ENCODE results near the gene WDR86. TPM values are rescaled to one million over a fixed set of nuclear protein-coding genes. Genes with fewer than 3 reads are reported as not detected.
A peak's percentile ranks its signal among the peaks of the same experiment; 100 is the strongest.

Gene WDR86
- total RNA-seq, 6 donors from 2014 or later: 1.1 to 17.4 (median 3.9) TPM

- no peak for ATAC-seq (ENCODE audit: low FRiP score in 2 of 2)
- peak in 1 of 2 donors; percentile 73 for DNase-seq
- Histone ChIP-seq H3K9me3 (no peaks in the 10 kb centered on the region), H3K27ac (no peak overlapping the region), H3K27me3 (peaks cover 0 to 18% (median 10%) of the 10 kb centered on the region in 4 donors), H3K4me3 (no peak overlapping the region), H3K36me3 (no peaks in the 10 kb centered on the region), H3K4me1 (peaks cover 14 to 18% (median 15%) of the 10 kb centered on the region in 4 donors)
- 87 to 90% methylated on average over 25 to 26 of the region's 26 CpGs for WGBS, 2 donors
- TF ChIP-seq EP300 (IDR thresholded peaks at IDR 0.05) (no peak), POLR2A (IDR thresholded peaks at IDR 0.05) (no peak)
Observed at GRCh38 chr7:151385626-151386300, 24.1 kb downstream of the WDR86 start.

DNA sequence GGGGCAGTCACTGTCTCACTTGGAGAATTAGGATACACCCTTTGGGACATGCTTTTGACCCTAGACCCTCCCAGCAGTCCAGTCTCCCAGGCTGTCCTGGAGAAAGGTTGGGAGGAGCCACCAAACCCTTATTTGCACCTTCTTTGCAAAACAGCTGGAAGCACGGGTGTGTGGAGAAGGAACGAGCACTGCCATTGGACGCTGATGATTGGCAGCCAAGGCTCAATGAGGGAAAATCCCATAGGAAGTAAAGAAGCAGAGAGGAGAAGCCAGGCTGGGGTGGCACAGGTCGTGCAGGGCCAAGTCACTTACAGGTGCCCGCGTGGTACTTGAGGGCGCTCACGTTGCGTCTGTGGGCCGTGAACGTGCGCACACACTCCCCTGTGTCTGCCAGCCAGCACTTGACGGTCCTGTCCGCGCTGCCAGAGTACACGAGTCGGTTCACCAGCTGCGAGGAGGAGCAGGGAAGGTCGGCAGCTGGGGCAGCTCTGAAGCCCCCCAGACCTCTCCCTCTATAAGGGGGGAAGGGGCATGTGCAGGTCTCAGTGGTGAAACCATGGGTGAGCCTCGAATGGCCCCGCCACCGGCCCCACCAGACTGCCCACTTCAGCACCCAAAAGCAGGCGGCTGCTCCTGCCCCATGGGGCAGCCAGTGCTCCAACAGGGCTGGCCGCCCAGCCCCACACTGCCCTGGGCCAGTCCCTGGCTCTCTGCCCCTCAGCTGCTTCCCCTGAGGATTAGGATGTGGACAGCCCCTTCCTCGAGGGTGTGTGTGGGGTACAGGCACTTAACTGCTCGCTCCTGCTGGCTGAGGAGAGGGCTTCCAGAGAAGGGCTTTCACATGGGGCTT is 24.8 kb downstream of the WDR86 start:
- H3K4me1 ChIP-seq: peaks cover 14 to 19% (median 16%) of the 10 kb centered on the region in 4 donors
- no peak overlapping the region for H3K4me3 ChIP-seq
- H3K9me3 ChIP-seq: no peaks in the 10 kb centered on the region
- WGBS, 2 donors: 66 to 81% methylated on average over 17 to 25 of the region's 26 CpGs
- peaks cover 0 to 19% (median 10%) of the 10 kb centered on the region in 4 donors for H3K27me3 ChIP-seq
- H3K36me3 ChIP-seq: no peaks in the 10 kb centered on the region
- ATAC-seq (ENCODE audit: low FRiP score in 2 of 2): no peak
- H3K27ac ChIP-seq: no peak overlapping the region
- DNase-seq: peak in 1 of 2 donors; percentile 81
- TF ChIP-seq POLR2AphosphoS5 (IDR thresholded peaks at IDR 0.05) (no peak), CTCF (IDR thresholded peaks at IDR 0.05) (no peak), POLR2A (IDR thresholded peaks at IDR 0.05) (no peak), EP300 (IDR thresholded peaks at IDR 0.05) (no peak)

DNA sequence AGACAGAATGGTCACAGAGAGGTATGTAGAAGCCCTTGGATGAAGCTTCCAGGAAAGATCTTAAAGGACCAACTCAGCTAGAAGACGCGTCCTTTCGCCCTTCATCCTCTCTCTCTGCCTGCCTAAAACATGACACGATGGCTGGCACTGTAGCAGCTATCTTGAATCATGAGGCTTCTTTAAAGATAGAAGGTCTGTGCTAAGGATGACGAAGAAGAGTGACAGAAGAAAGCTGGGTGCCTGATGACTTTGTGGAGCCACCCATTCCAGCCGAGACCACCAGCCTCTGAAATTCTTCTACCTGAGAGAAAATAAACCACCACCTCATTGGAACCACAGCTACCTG is 25.5 kb downstream of the WDR86 start:
- DNase-seq (no peak), ATAC-seq (ENCODE audit: low FRiP score in 2 of 2) (no peak)
- TF ChIP-seq POLR2AphosphoS5 (IDR thresholded peaks at IDR 0.05) (no peak), POLR2A (IDR thresholded peaks at IDR 0.05) (no peak), CTCF (IDR thresholded peaks at IDR 0.05) (no peak), EP300 (IDR thresholded peaks at IDR 0.05) (no peak)
- H3K36me3 ChIP-seq: peaks cover 0 to 5% (median 0%) of the 10 kb centered on the region in 4 donors
- H3K9me3 ChIP-seq: no peaks in the 10 kb centered on the region
- no peak overlapping the region for H3K4me3 ChIP-seq
- H3K4me1 ChIP-seq: peaks cover 14 to 19% (median 16%) of the 10 kb centered on the region in 4 donors
- peaks cover 0 to 19% (median 10%) of the 10 kb centered on the region in 4 donors for H3K27me3 ChIP-seq
- WGBS, 2 donors: 85 to 90% methylated on average over 6 of the region's 6 CpGs
- H3K27ac ChIP-seq: no peak overlapping the region

GRCh38 chr7:151383638-151384351 is 26.0 kb downstream of the WDR86 start:
- DNase-seq: no peak
- WGBS, 2 donors: 77 to 88% methylated on average over 13 to 15 of the region's 15 CpGs
- H3K4me1 ChIP-seq: peaks cover 14 to 19% (median 16%) of the 10 kb centered on the region in 4 donors
- H3K27ac ChIP-seq: no peak overlapping the region
- no peaks in the 10 kb centered on the region for H3K9me3 ChIP-seq
- peaks cover 0 to 6% (median 1%) of the 10 kb centered on the region in 4 donors for H3K36me3 ChIP-seq
- ATAC-seq (ENCODE audit: low FRiP score in 2 of 2): no peak
- no peak overlapping the region for H3K4me3 ChIP-seq
- peaks cover 0 to 19% (median 10%) of the 10 kb centered on the region in 4 donors for H3K27me3 ChIP-seq
- TF ChIP-seq EP300 (IDR thresholded peaks at IDR 0.05) (no peak), CTCF (IDR thresholded peaks at IDR 0.05) (no peak), POLR2A (IDR thresholded peaks at IDR 0.05) (no peak), POLR2AphosphoS5 (IDR thresholded peaks at IDR 0.05) (no peak)

Measured in upper lobe of left lung (tissue), 6 donors.